Liver (tissue), 9 donors: ENCODE results near the gene C14orf132. TPM values are rescaled to one million over a fixed set of nuclear protein-coding genes. Genes with fewer than 3 reads are reported as not detected.
"Not testable (repeated sequence)": the region's sequence is repeated elsewhere in the genome, so short reads cannot be mapped to it uniquely, and the experiment has no call there.

Experiments
- DNase-seq: peaks from one replicate; pipeline ENCODE4 v3.0.0-alpha.2; 2017; ENCODE audit warnings: low spot score
- H3K27ac ChIP-seq, 2 donors: one replicate each; pipeline ENCODE4 v1.7.0; 2013; ENCODE audit warnings: inconsistent platforms in 2 of 2, low read length in 2 of 2, control low read depth in 1 of 2, low read depth in 1 of 2, mild to moderate bottlenecking in 1 of 2
- H3K27me3 ChIP-seq, 4 donors: one replicate each; pipeline versions ENCODE4 v1.6.1 to v1.7.0; 2013; ENCODE audit warnings: low read length in 3 of 4, inconsistent platforms in 1 of 4, mild to moderate bottlenecking in 1 of 4, moderate library complexity in 1 of 4; ENCODE audit not compliant: control insufficient read depth in 4 of 4, insufficient read depth in 4 of 4
- H3K36me3 ChIP-seq, 4 donors: one replicate each; pipeline versions ENCODE4 v1.6.1 to v1.7.0; 2013; ENCODE audit warnings: low read length in 3 of 4, mild to moderate bottlenecking in 3 of 4, low read depth in 1 of 4, moderate library complexity in 1 of 4; ENCODE audit not compliant: control insufficient read depth in 4 of 4, insufficient read depth in 3 of 4
- H3K4me1 ChIP-seq, 4 donors: one replicate each; pipeline versions ENCODE4 v1.6.1 to v1.7.0; 2013; ENCODE audit warnings: low read length in 3 of 4, mild to moderate bottlenecking in 3 of 4, moderate library complexity in 1 of 4; ENCODE audit not compliant: control insufficient read depth in 4 of 4, insufficient read depth in 4 of 4
- H3K4me3 ChIP-seq, 3 donors: one replicate each; pipeline versions ENCODE4 v1.6.1 to v1.7.0; 2013; ENCODE audit warnings: low read length in 3 of 3, control low read depth in 1 of 3, low read depth in 1 of 3, mild to moderate bottlenecking in 1 of 3
- H3K9ac ChIP-seq, 2 donors: one replicate each; pipeline ENCODE4 v1.7.0; 2013; ENCODE audit warnings: low read length in 2 of 2, mild to moderate bottlenecking in 2 of 2, moderate library complexity in 2 of 2, control low read depth in 1 of 2, low read depth in 1 of 2
- H3K9me3 ChIP-seq, 4 donors: one replicate each; pipeline versions ENCODE4 v1.6.1 to v1.7.0; 2013; ENCODE audit warnings: low read length in 3 of 4; ENCODE audit not compliant: control insufficient read depth in 4 of 4
- EGR1 ChIP-seq, 2 donors: IDR thresholded peaks; 2 replicates each; pipeline ENCODE4 v1.6.1; 2016 to 2018; ENCODE audit warnings: antibody characterized with exemption in 2 of 2, low read depth in 2 of 2
- FOXA1 ChIP-seq: IDR thresholded peaks from 2 replicates; pipeline ENCODE4 v1.6.1; 2016; ENCODE audit warnings: antibody characterized with exemption
- GABPA ChIP-seq, 2 donors: IDR thresholded peaks in 1 of 2; conservative IDR thresholded peaks in 1 of 2; 2 replicates each; pipeline ENCODE4 v1.6.1; 2016; ENCODE audit warnings: antibody characterized with exemption in 2 of 2, mild to moderate bottlenecking in 1 of 2, moderate library complexity in 1 of 2
- HNF4A ChIP-seq, 2 donors: conservative IDR thresholded peaks; 2 replicates each; pipeline ENCODE4 v1.6.1; 2016; ENCODE audit warnings: antibody characterized with exemption in 2 of 2, mild to moderate bottlenecking in 2 of 2
- JUND ChIP-seq, 2 donors: IDR thresholded peaks; 2 replicates each; pipeline ENCODE4 v1.6.1; 2016; ENCODE audit warnings: antibody characterized with exemption in 2 of 2
- RAD21 ChIP-seq, 2 donors: IDR thresholded peaks; 2 replicates each; pipeline ENCODE4 v1.6.1; 2016; ENCODE audit warnings: antibody characterized with exemption in 2 of 2, mild to moderate bottlenecking in 2 of 2
- SP1 ChIP-seq: IDR thresholded peaks from 2 replicates; pipeline ENCODE4 v1.6.1; 2018; ENCODE audit warnings: antibody characterized with exemption, mild to moderate bottlenecking
- TAF1 ChIP-seq: conservative IDR thresholded peaks from 2 replicates; pipeline ENCODE4 v1.6.1; 2016; ENCODE audit warnings: antibody characterized with exemption, mild to moderate bottlenecking
- YY1 ChIP-seq: IDR thresholded peaks from 2 replicates; pipeline ENCODE4 v1.6.1; 2016; ENCODE audit warnings: antibody characterized with exemption, mild to moderate bottlenecking
- WGBS: extraction: QIAGEN DNeasy Blood & Tissue Kit; methylation state at CpG from one replicate; pipeline ENCODE4 v1.1.7; 2013; 5-methylcytosine and 5-hydroxymethylcytosine counted together
- polyA plus RNA-seq, 2 donors: library from polyadenylated mRNA; stranded (reverse) in 1 of 2; unstranded in 1 of 2; fragments of 200-250 nt in 1 of 2; fragments of >200 nt in 1 of 2; fragmentation: Nextera tagmentation in 1 of 2; extraction: Ambion mirVana in 1 of 2; gene quantifications; one replicate each; pipeline versions ENCODE4 v1.2.1 to v1.2.3, GENCODE V29; 2013 to 2015
- total RNA-seq, 2 donors: library from RNA; depleted of rRNA; stranded (reverse); fragments of >200 nt; gene quantifications; one replicate each; pipeline ENCODE4 v1.2.3, GENCODE V29; 2014
- TF ChIP-seq, protein P1 (sequence below): IDR thresholded peaks from 2 replicates; pipeline ENCODE4 v1.6.1; 2016; ENCODE audit warnings: antibody characterized with exemption, mild to moderate bottlenecking
- TF ChIP-seq, protein P2 (sequence below): IDR thresholded peaks from 2 replicates; pipeline ENCODE4 v1.6.1; 2016; ENCODE audit warnings: antibody characterized with exemption
- TF ChIP-seq, protein P3 (sequence below): IDR thresholded peaks from 2 replicates; pipeline ENCODE4 v1.6.1; 2016; ENCODE audit warnings: antibody characterized with exemption
- TF ChIP-seq, protein P4 (sequence below): IDR thresholded peaks from 2 replicates; pipeline ENCODE4 v1.6.1; 2016; ENCODE audit warnings: antibody characterized with exemption
- donor health status: healthy.
- donor health status: healthy.
- donor health status: healthy.
- donor health status: healthy.
- donor health status: healthy.

The C14orf132 gene
- total and polyA plus RNA-seq, 4 donors, result 1.8 to 3.0 (median 2.1) TPM

DNA sequence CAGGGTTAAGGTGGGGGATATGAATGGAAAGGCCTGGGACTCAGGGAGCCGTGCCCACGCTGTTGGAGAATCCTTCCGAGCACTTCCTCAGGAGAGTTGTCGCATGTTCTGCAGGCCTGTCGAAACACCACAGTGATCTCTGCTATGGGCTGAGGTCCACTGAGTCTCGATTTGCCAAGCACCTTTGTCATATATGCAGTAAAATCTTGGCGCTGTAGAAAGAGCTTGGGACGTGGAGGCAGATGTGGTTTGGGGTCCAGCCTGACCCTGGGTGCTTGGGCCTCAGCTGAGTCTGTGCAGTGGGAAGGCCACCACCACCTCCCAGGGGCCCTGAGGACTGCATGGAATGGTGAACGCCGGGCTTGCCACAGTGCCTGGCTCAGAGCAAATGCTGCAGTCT is 32.9 kb downstream of the C14orf132 start (continued):
- TF ChIP-seq, protein P1, sequence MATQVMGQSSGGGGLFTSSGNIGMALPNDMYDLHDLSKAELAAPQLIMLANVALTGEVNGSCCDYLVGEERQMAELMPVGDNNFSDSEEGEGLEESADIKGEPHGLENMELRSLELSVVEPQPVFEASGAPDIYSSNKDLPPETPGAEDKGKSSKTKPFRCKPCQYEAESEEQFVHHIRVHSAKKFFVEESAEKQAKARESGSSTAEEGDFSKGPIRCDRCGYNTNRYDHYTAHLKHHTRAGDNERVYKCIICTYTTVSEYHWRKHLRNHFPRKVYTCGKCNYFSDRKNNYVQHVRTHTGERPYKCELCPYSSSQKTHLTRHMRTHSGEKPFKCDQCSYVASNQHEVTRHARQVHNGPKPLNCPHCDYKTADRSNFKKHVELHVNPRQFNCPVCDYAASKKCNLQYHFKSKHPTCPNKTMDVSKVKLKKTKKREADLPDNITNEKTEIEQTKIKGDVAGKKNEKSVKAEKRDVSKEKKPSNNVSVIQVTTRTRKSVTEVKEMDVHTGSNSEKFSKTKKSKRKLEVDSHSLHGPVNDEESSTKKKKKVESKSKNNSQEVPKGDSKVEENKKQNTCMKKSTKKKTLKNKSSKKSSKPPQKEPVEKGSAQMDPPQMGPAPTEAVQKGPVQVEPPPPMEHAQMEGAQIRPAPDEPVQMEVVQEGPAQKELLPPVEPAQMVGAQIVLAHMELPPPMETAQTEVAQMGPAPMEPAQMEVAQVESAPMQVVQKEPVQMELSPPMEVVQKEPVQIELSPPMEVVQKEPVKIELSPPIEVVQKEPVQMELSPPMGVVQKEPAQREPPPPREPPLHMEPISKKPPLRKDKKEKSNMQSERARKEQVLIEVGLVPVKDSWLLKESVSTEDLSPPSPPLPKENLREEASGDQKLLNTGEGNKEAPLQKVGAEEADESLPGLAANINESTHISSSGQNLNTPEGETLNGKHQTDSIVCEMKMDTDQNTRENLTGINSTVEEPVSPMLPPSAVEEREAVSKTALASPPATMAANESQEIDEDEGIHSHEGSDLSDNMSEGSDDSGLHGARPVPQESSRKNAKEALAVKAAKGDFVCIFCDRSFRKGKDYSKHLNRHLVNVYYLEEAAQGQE, result no peak

DNA sequence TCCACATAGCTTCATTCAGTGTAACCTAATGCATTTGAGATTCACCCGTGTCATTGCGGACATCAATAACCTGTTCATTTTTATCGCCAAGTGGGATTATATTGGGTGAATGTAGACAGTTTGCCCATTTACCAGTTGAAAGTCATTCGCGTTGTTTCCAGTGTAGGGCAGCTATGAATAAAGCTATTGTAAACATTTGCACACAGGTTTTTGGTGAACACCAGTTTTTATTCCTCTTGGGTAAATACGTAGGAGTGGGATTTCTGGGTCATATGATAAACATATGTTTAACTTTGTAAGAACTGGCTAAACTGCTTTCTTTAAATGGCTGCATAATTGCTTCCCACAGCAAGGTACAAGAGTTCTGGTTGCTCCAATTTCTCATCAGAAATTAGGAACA is 33.6 kb downstream of the C14orf132 start:
- Histone ChIP-seq H3K27ac (no peak overlapping the region), H3K9me3 (no peaks in the 10 kb centered on the region), H3K9ac (no peak overlapping the region), H3K36me3 (no peaks in the 10 kb centered on the region), H3K4me3 (no peak overlapping the region), H3K27me3 (no peaks in the 10 kb centered on the region), H3K4me1 (no peaks in the 10 kb centered on the region)
- TF ChIP-seq SP1 (no peak), RAD21 (IDR thresholded peaks at IDR 0.05) (no peak), GABPA (IDR thresholded peaks at IDR 0.05 in 1 of 2, conservative IDR thresholded peaks at IDR 0.05 in 1 of 2) (no peak), TAF1 (no peak), YY1 (no peak), EGR1 (IDR thresholded peaks at IDR 0.05; ENCODE audit: low read depth in 2 of 2) (no peak), JUND (IDR thresholded peaks at IDR 0.05) (no peak), HNF4A (conservative IDR thresholded peaks at IDR 0.05) (no peak), FOXA1 (no peak)
- TF ChIP-seq, protein P2, sequence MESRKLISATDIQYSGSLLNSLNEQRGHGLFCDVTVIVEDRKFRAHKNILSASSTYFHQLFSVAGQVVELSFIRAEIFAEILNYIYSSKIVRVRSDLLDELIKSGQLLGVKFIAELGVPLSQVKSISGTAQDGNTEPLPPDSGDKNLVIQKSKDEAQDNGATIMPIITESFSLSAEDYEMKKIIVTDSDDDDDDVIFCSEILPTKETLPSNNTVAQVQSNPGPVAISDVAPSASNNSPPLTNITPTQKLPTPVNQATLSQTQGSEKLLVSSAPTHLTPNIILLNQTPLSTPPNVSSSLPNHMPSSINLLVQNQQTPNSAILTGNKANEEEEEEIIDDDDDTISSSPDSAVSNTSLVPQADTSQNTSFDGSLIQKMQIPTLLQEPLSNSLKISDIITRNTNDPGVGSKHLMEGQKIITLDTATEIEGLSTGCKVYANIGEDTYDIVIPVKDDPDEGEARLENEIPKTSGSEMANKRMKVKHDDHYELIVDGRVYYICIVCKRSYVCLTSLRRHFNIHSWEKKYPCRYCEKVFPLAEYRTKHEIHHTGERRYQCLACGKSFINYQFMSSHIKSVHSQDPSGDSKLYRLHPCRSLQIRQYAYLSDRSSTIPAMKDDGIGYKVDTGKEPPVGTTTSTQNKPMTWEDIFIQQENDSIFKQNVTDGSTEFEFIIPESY, result no peak
- TF ChIP-seq, protein P1, result no peak
- TF ChIP-seq, protein P3, sequence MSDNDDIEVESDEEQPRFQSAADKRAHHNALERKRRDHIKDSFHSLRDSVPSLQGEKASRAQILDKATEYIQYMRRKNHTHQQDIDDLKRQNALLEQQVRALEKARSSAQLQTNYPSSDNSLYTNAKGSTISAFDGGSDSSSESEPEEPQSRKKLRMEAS, result no peak
- TF ChIP-seq, protein P4, sequence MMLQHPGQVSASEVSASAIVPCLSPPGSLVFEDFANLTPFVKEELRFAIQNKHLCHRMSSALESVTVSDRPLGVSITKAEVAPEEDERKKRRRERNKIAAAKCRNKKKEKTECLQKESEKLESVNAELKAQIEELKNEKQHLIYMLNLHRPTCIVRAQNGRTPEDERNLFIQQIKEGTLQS, result no peak
- no peak for DNase-seq
- 85% methylated on average over 6 of the region's 6 CpGs for WGBS

DNA sequence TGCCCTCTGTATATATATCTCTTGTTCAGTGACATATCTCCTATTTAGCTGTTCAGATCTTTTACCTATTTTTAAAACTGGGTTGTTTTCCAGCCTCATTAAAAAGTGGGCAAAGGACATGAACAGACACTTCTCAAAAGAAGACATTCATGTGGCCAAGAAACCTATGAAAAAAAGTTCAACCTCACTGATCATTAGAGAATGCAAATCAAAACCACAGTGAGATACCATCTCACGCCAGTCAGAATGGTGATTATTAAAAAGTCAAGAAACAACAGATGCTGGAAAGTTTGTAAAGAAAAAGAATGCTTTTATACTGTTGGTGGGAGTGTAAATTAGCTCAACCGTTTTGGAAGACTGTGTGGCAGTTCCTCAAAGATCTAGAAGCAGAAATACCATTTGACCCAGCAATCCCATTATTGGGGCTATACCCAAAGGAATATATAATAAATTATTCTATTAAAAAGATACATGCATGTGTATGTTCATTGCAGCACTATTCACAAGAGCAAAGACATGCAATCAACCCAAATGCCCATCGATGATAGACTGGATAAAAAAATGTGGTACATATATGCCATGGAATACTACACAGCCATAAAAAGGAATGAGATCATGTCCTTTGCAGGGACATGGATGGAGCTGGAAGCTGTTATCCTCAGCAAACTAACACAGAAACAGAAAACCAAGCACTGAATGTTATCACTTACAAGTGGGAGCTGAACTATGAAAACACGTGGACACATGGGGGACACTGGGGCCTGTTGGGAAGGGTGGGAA is 34.3 kb downstream of the C14orf132 start:
- WGBS, result 84% methylated on average over 4 of the region's 4 CpGs

More for the DNA sequence above, 34.3 kb downstream of the C14orf132 start:
- not testable (repeated sequence) for H3K36me3 ChIP-seq, H3K9me3 ChIP-seq, H3K27ac ChIP-seq, H3K4me1 ChIP-seq, DNase-seq, H3K4me3 ChIP-seq, H3K9ac ChIP-seq, H3K27me3 ChIP-seq
